ENCODE data around the gene PIP5K1C.

DNA sequence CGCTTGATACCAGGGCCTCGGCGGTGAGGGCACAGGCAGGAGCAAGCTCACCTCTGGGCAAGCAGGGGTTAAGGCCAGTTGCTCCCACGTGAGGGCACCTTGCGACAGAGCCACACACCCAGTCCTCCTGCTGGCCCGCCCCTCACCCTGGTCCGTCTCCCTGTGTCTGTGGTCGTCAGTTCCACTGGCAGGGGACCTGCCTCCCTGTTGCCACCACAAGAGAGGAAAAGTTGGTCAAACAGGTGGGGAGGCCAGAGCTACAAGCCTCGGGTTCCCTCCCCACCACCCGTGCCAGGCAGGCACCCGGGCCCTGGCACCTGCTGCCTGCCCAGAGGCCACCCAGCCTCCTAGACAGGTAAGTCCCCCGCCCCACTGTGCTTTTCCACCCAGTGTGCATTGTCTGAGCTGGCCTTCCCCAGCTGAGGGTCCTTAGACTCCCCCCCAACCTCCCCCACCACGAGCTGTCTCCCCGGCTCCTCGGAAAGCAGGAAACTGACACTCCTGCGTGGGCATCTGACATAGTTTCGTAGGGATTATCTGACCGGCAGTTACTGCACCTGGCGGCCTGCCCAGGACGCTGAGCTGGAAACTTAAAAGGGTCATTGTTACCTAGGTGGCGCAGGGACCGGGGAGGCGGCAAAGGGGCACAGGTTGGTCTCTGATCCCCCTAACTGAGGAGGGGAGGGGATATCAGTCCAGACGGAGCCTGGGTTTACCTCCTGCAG is 8.1 kb upstream of the PIP5K1C start, which contains the start of gene TJP3:
- TF ChIP-seq, protein P1, sequence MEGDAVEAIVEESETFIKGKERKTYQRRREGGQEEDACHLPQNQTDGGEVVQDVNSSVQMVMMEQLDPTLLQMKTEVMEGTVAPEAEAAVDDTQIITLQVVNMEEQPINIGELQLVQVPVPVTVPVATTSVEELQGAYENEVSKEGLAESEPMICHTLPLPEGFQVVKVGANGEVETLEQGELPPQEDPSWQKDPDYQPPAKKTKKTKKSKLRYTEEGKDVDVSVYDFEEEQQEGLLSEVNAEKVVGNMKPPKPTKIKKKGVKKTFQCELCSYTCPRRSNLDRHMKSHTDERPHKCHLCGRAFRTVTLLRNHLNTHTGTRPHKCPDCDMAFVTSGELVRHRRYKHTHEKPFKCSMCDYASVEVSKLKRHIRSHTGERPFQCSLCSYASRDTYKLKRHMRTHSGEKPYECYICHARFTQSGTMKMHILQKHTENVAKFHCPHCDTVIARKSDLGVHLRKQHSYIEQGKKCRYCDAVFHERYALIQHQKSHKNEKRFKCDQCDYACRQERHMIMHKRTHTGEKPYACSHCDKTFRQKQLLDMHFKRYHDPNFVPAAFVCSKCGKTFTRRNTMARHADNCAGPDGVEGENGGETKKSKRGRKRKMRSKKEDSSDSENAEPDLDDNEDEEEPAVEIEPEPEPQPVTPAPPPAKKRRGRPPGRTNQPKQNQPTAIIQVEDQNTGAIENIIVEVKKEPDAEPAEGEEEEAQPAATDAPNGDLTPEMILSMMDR (IDR thresholded peaks at IDR 0.05): no peak
- TF ChIP-seq POLR2A (IDR thresholded peaks at IDR 0.05): no peak

Measured in esophagus squamous epithelium (tissue), 4 donors.